KOPT-K1 (cell line): ENCODE data around the gene CEP170.
"Not testable (repeated sequence)": the region's sequence is repeated elsewhere in the genome, so short reads cannot be mapped to it uniquely, and the experiment has no call there.

Experiments
- H3K27ac ChIP-seq: fragments of 200-600 bp; sonication (generic); 2 replicates; pipeline ENCODE4 v1.5.1; 2016; ENCODE audit warnings: antibody characterized with exemption, mild to moderate bottlenecking, low read depth, low read length; ENCODE audit not compliant: poor library complexity, severe bottlenecking
- H3K36me3 ChIP-seq: fragments of 200-600 bp; sonication (generic); 2 replicates; pipeline ENCODE4 v1.5.1; 2017; ENCODE audit warnings: antibody characterized with exemption, mild to moderate bottlenecking, low read length, moderate library complexity; ENCODE audit not compliant: insufficient read depth
- H3K9me3 ChIP-seq: fragments of 200-600 bp; sonication (generic); 2 replicates; pipeline ENCODE4 v1.5.1; 2017; ENCODE audit warnings: antibody characterized with exemption, low read length, mild to moderate bottlenecking; ENCODE audit not compliant: insufficient read depth, poor library complexity, severe bottlenecking

Gene CEP170

GRCh38 chr1:243229526-243229925 lies 25.6 kb downstream of the CEP170 start:
- H3K9me3 ChIP-seq: peaks cover 48% of the 10 kb centered on the region
- H3K36me3 ChIP-seq: 0 out of 2 replicates have a peak, but pooled peaks cover 8% of the 10 kb centered on the region
- no peak overlapping the region for H3K27ac ChIP-seq

- Histone ChIP-seq H3K36me3 (peaks cover 14% of the 10 kb centered on the region), H3K27ac (no peak overlapping the region), H3K9me3 (peaks cover 43% of the 10 kb centered on the region)
Observed at GRCh38 chr1:243227622-243228021, 27.5 kb downstream of the CEP170 start.

- Histone ChIP-seq H3K9me3 (peaks cover 11% of the 10 kb centered on the region), H3K36me3 (peaks cover 33% of the 10 kb centered on the region), H3K27ac (no peak overlapping the region)
Observed at GRCh38 chr1:243218059-243218458, 37.0 kb downstream of the CEP170 start.

GRCh38 chr1:243217349-243217748 lies 37.7 kb downstream of the CEP170 start:
- Histone ChIP-seq H3K27ac (no peak overlapping the region), H3K9me3 (peaks cover 11% of the 10 kb centered on the region), H3K36me3 (peaks cover 33% of the 10 kb centered on the region)

- peaks cover 32% of the 10 kb centered on the region for H3K36me3 ChIP-seq
- no peak overlapping the region for H3K27ac ChIP-seq
- H3K9me3 ChIP-seq: peaks cover 11% of the 10 kb centered on the region
Observed at GRCh38 chr1:243216741-243217140, 38.3 kb downstream of the CEP170 start.

GRCh38 chr1:243215276-243215875 lies 39.7 kb downstream of the CEP170 start:
- H3K36me3 ChIP-seq: peaks cover 20% of the 10 kb centered on the region; the same call in 1 of the 2 replicates
- H3K27ac ChIP-seq: not testable (repeated sequence)

GRCh38 chr1:243213045-243213787 lies 41.9 kb downstream of the CEP170 start:
- peaks cover 6% of the 10 kb centered on the region; the same call in 1 of the 2 replicates for H3K36me3 ChIP-seq
- peaks cover 7% of the 10 kb centered on the region for H3K9me3 ChIP-seq

More at GRCh38 chr1:243215276-243215875, 39.7 kb downstream of the CEP170 start:
- not testable (repeated sequence) for H3K9me3 ChIP-seq

GRCh38 chr1:243211984-243212383 lies 43.1 kb downstream of the CEP170 start:
- H3K36me3 ChIP-seq, H3K9me3 ChIP-seq, H3K27ac ChIP-seq: not testable (repeated sequence)

More at GRCh38 chr1:243213045-243213787, 41.9 kb downstream of the CEP170 start:
- H3K27ac ChIP-seq: no peak overlapping the region

- H3K36me3 ChIP-seq, H3K27ac ChIP-seq, H3K9me3 ChIP-seq: not testable (repeated sequence)
Observed at GRCh38 chr1:243205026-243205501, 50.0 kb downstream of the CEP170 start.

GRCh38 chr1:243204336-243204735 lies 50.7 kb downstream of the CEP170 start:
- not testable (repeated sequence) for H3K36me3 ChIP-seq, H3K9me3 ChIP-seq, H3K27ac ChIP-seq

- H3K36me3 ChIP-seq, H3K9me3 ChIP-seq, H3K27ac ChIP-seq: not testable (repeated sequence)
Observed at GRCh38 chr1:243203196-243203595, 51.9 kb downstream of the CEP170 start.

- H3K27ac ChIP-seq, H3K9me3 ChIP-seq, H3K36me3 ChIP-seq: not testable (repeated sequence)
Observed at GRCh38 chr1:243201316-243201715, 53.8 kb downstream of the CEP170 start.

- H3K36me3 ChIP-seq, H3K27ac ChIP-seq, H3K9me3 ChIP-seq: not testable (repeated sequence)
Observed at GRCh38 chr1:243197524-243197923, 57.6 kb downstream of the CEP170 start.

GRCh38 chr1:243193330-243193729 lies 61.8 kb downstream of the CEP170 start:
- H3K27ac ChIP-seq, H3K36me3 ChIP-seq, H3K9me3 ChIP-seq: not testable (repeated sequence)

GRCh38 chr1:243186201-243186995 lies 68.7 kb downstream of the CEP170 start:
- H3K9me3 ChIP-seq, H3K27ac ChIP-seq, H3K36me3 ChIP-seq: not testable (repeated sequence)
